Kidney (tissue), 14 donors: Measurements from ENCODE around the gene MFNG. TPM values are rescaled to one million over a fixed set of nuclear protein-coding genes. Genes with fewer than 3 reads are reported as not detected.

Experiments
- DNase-seq, 5 donors: peaks; one replicate each; pipeline ENCODE4 v3.0.0-alpha.2; 2013 to 2020
- FAIRE-seq: peaks from 2 replicates; lab custom pipeline; 2012; peaks lifted over from hg19 to GRCh38; lab: Jason Lieb, UNC
- H3K27ac ChIP-seq, 2 donors: one replicate each; pipeline ENCODE4 v1.7.0; 2013; ENCODE audit warnings: low read depth in 2 of 2, low read length in 2 of 2, inconsistent platforms in 1 of 2
- H3K27me3 ChIP-seq: one replicate; pipeline ENCODE4 v1.7.1; 2013; ENCODE audit warnings: low read length, inconsistent platforms; ENCODE audit not compliant: control insufficient read depth, insufficient read depth
- H3K36me3 ChIP-seq, 3 donors: one replicate each; pipeline versions ENCODE4 v1.7.0 to v1.7.1; 2013; ENCODE audit warnings: low read length in 3 of 3, control low read depth in 1 of 3, inconsistent platforms in 1 of 3; ENCODE audit not compliant: insufficient read depth in 3 of 3, control insufficient read depth in 2 of 3
- H3K4me1 ChIP-seq, 3 donors: one replicate each; pipeline versions ENCODE4 v1.7.0 to v1.7.1; 2013; ENCODE audit warnings: low read length in 3 of 3, inconsistent platforms in 1 of 3, low read depth in 1 of 3; ENCODE audit not compliant: control insufficient read depth in 2 of 3, insufficient read depth in 2 of 3
- H3K4me3 ChIP-seq, 3 donors: one replicate each; pipeline versions ENCODE4 v1.7.0 to v1.8.1; 2013; ENCODE audit warnings: low read length in 3 of 3, control low read depth in 1 of 3, inconsistent platforms in 1 of 3
- H3K9ac ChIP-seq, 3 donors: one replicate each; pipeline versions ENCODE4 v1.7.0 to v1.7.1; 2013; ENCODE audit warnings: low read length in 3 of 3, control low read depth in 1 of 3, inconsistent platforms in 1 of 3
- H3K9me3 ChIP-seq, 3 donors: one replicate each; pipeline versions ENCODE4 v1.7.0 to v1.7.1; 2013; ENCODE audit warnings: low read length in 3 of 3, control low read depth in 1 of 3, inconsistent platforms in 1 of 3; ENCODE audit not compliant: control insufficient read depth in 2 of 3, insufficient read depth in 1 of 3
- CTCF ChIP-seq: IDR thresholded peaks from 3 replicates; pipeline ENCODE4 v1.5.1; 2012; ENCODE audit warnings: mild to moderate bottlenecking, moderate library complexity, borderline replicate concordance; ENCODE audit not compliant: insufficient read depth; ENCODE audit errors: extremely low read depth
- intact Hi-C: fragments of 100-400 bp; cut with DNase I; formaldehyde crosslinking; loops from one replicate; pipeline ENCODE4 v1.11.1; 2022
- polyA plus RNA-seq: library from polyadenylated mRNA; stranded (reverse); fragments of 350-450 nt; fragmentation: Illumina TruSeq; extraction: RNeasy Lipid Tissue Mini Kit (QIAGEN cat#74804); gene quantifications from one replicate; pipeline ENCODE4 v1.2.3, GENCODE V29; 2014; ENCODE audit warnings: low read depth, low replicate concordance; ENCODE audit not compliant: insufficient read depth
- total RNA-seq: library from RNA; stranded (reverse); fragmentation: NEBNext Ultra II Directional; extraction: Animal tissue kit (Norgen Biotek cat#: 25700); gene quantifications from one replicate; pipeline ENCODE4 v1.2.1, GENCODE V29; 2021
- donor health status: control.
- donor health status: control.
- donor health status: control.
- donor health status: control.
- donor health status: control.
- donor health status: DM: yes; HTN: yes; CAD: no.
- donor health status: Normal renal cell carcinoma (clear cell type).

MFNG gene
- total and polyA plus RNA-seq, 2 donors from 2014 or later = 9.1 to 31.1 TPM

DNA sequence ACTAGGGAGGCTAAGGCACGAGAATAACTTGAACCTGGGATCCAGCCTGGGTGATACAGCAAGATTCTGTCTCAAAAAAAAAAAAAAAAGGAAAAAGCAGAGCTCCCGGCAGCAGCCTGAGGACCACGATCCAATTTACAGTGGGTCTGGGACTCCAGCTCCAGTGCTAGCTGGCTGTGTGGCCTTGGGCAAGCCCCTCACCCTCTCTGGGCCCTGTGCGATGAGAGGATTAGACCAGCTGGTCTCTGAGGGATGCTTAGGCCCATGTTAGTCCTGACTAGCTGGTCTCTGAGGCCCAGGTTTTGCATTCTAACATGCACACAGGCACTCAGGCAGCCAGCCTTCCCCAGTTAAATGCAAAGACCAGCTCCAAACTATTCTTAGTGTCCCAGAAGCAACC is 19.4 kb upstream of the MFNG start:
- peaks cover 3 to 51% (median 9%) of the 10 kb centered on the region in 3 donors for H3K36me3 ChIP-seq
- H3K27me3 ChIP-seq = no peaks in the 10 kb centered on the region
- H3K9me3 ChIP-seq = no peaks in the 10 kb centered on the region
- TF ChIP-seq CTCF = no peak
- intact Hi-C loops = no loop called here
- H3K4me1 ChIP-seq = peaks cover 12 to 42% (median 33%) of the 10 kb centered on the region in 3 donors
- DNase-seq (no peak), FAIRE-seq (no peak)
- H3K4me3 ChIP-seq = no peak overlapping the region
- H3K27ac ChIP-seq = no peak overlapping the region
- no peak overlapping the region for H3K9ac ChIP-seq

GRCh38 chr22:37504964-37505363 is 18.8 kb upstream of the MFNG start:
- no peak overlapping the region for H3K9ac ChIP-seq
- no peak for TF ChIP-seq CTCF
- DNase-seq (no peak), FAIRE-seq (no peak)
- no peaks in the 10 kb centered on the region for H3K27me3 ChIP-seq
- no peak overlapping the region for H3K4me3 ChIP-seq
- H3K27ac ChIP-seq = peak overlapping the region; percentile 47 to 91
- intact Hi-C loops = no loop called here
- H3K36me3 ChIP-seq = peaks cover 3 to 51% (median 9%) of the 10 kb centered on the region in 3 donors
- peaks cover 14 to 40% (median 34%) of the 10 kb centered on the region in 3 donors for H3K4me1 ChIP-seq
- H3K9me3 ChIP-seq = no peaks in the 10 kb centered on the region

- no peaks in the 10 kb centered on the region for H3K9me3 ChIP-seq
- peak overlapping the region in 1 of 3 donors; percentile 60 for H3K9ac ChIP-seq
- H3K4me1 ChIP-seq = peaks cover 14 to 46% (median 34%) of the 10 kb centered on the region in 3 donors
- FAIRE-seq = no peak
- H3K27ac ChIP-seq = peak overlapping the region; percentile 86 to 91
- intact Hi-C loops = no loop called here
- H3K27me3 ChIP-seq = no peaks in the 10 kb centered on the region
- no peak for TF ChIP-seq CTCF
- H3K4me3 ChIP-seq = no peak overlapping the region
- peaks cover 3 to 46% (median 9%) of the 10 kb centered on the region in 3 donors for H3K36me3 ChIP-seq
- DNase-seq = peak in 1 of 5 donors; percentile 48
These were observed 17.7 kb upstream of the MFNG start for GRCh38 chr22:37503850-37504249.
